ENCODE results near the gene CSNK2A1. TPM values are rescaled to one million over a fixed set of nuclear protein-coding genes. Genes with fewer than 3 reads are reported as not detected.

The CSNK2A1 gene
- total RNA-seq, 1 experiment from 2014 or later: 229 TPM

DNA sequence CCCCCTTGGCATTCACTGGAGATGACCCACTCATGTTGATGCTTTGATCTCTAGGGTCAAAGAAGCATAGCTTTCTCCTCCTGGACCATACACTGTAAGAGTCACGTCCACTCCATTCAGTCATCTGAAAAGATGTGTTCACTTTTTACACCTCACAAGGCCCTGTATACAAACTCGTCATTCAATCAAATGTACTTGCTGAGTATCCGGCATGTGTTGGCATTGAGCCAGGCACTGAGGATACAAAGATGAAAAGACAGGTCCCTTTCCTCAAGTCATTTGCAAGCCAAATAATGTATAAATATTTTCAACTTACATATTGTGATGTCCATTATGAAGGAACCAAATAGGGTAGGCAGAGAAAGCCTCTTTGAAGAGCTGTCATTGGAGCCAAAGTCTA is 32.6 kb upstream of the CSNK2A1 start:
- Mint-ChIP-seq H3K27me3 (ENCODE audit: low read depth) (peaks cover 21% of the 10 kb centered on the region), H3K27ac (no peak overlapping the region), H3K4me1 (peaks cover 41 to 45% of the 10 kb centered on the region in 2 experiments), H3K9me3 (no peaks in the 10 kb centered on the region), H3K36me3 (ENCODE audit: insufficient read depth in 1 of 3, low read depth in 3 of 3) (peaks cover 0 to 1% (median 0%) of the 10 kb centered on the region in 3 experiments; a peak in 1 of 7 replicates), H3K4me3 (no peak overlapping the region)
- Histone ChIP-seq H2BK120ac (ENCODE audit: low read depth, low read length, poor library complexity, severe bottlenecking) (no peak overlapping the region), H3K4me2 (ENCODE audit: insufficient read depth, insufficient read length, low read length) (no peak overlapping the region), H3K23me2 (ENCODE audit: insufficient read length, low read depth, low read length, poor library complexity, severe bottlenecking) (no peaks in the 10 kb centered on the region), H4K8ac (replicated peaks; ENCODE audit: insufficient read length, low read depth, low read length) (no peak overlapping the region), H4K5ac (ENCODE audit: insufficient read length, low read depth, low read length) (no peak overlapping the region), H4K20me1 (ENCODE audit: control insufficient read depth, insufficient read depth, insufficient read length) (no peaks in the 10 kb centered on the region), H3K4me1 (ENCODE audit: insufficient read depth, low read length) (peaks cover 11% of the 10 kb centered on the region), H3K14ac (ENCODE audit: insufficient read depth, low read length) (no peak overlapping the region), H2AK5ac (ENCODE audit: insufficient read length, low read length) (no peak overlapping the region), H3K4ac (ENCODE audit: low read depth, low read length) (no peak overlapping the region), H2BK20ac (ENCODE audit: low read depth, low read length, poor library complexity, severe bottlenecking) (no peak overlapping the region), H3K27ac (ENCODE audit: insufficient read length, low read depth, low read length) (no peak overlapping the region), H3K79me1 (ENCODE audit: insufficient read depth, low read depth, low read length, poor library complexity, severe bottlenecking) (no peaks in the 10 kb centered on the region), H3K79me2 (ENCODE audit: insufficient read depth, low read length) (no peaks in the 10 kb centered on the region), H4K91ac (ENCODE audit: insufficient read length, low read depth, low read length) (no peak overlapping the region), H3K56ac (ENCODE audit: insufficient read length, low read depth, low read length) (no peak overlapping the region), H2BK15ac (ENCODE audit: low read depth, low read length) (no peak overlapping the region), H3K9ac (ENCODE audit: extremely low read depth, insufficient read length, low read length) (no peak overlapping the region), H2BK5ac (ENCODE audit: insufficient read length, low read length) (no peak overlapping the region), H2AFZ (ENCODE audit: low read length) (no peak overlapping the region), H3T11ph (ENCODE audit: low read length) (no peak overlapping the region), H3K18ac (ENCODE audit: insufficient read length, low read depth, low read length) (no peak overlapping the region), H3K9me3 (ENCODE audit: control insufficient read depth, low read depth, low read length) (no peaks in the 10 kb centered on the region), H3K27me3 (ENCODE audit: insufficient read depth, low read length) (no peaks in the 10 kb centered on the region), H2BK12ac (ENCODE audit: insufficient read length, low read depth, low read length) (no peak overlapping the region), H3K23ac (ENCODE audit: insufficient read length, low read depth, low read length) (no peak overlapping the region)
- TF ChIP-seq, protein P1, sequence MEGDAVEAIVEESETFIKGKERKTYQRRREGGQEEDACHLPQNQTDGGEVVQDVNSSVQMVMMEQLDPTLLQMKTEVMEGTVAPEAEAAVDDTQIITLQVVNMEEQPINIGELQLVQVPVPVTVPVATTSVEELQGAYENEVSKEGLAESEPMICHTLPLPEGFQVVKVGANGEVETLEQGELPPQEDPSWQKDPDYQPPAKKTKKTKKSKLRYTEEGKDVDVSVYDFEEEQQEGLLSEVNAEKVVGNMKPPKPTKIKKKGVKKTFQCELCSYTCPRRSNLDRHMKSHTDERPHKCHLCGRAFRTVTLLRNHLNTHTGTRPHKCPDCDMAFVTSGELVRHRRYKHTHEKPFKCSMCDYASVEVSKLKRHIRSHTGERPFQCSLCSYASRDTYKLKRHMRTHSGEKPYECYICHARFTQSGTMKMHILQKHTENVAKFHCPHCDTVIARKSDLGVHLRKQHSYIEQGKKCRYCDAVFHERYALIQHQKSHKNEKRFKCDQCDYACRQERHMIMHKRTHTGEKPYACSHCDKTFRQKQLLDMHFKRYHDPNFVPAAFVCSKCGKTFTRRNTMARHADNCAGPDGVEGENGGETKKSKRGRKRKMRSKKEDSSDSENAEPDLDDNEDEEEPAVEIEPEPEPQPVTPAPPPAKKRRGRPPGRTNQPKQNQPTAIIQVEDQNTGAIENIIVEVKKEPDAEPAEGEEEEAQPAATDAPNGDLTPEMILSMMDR (conservative IDR thresholded peaks at IDR 0.05): no peak
- DNase-seq: no peak
- no CpG with 5 or more reads among the region's 3 CpGs for WGBS (ENCODE audit: extremely low coverage, insufficient read length, low lambda C conversion rate)
